GM19238 (cell line): ENCODE measurements around the gene PM20D1.

Experiments used
- DNase-seq: peaks from one replicate; pipeline ENCODE4 v3.0.0; 2011; ENCODE audit warnings: low spot score; ENCODE audit not compliant: insufficient read length

PM20D1 gene

GRCh38 chr1:205805082-205805711 lies 44.7 kb downstream of the PM20D1 start:
- no peak for DNase-seq

DNA sequence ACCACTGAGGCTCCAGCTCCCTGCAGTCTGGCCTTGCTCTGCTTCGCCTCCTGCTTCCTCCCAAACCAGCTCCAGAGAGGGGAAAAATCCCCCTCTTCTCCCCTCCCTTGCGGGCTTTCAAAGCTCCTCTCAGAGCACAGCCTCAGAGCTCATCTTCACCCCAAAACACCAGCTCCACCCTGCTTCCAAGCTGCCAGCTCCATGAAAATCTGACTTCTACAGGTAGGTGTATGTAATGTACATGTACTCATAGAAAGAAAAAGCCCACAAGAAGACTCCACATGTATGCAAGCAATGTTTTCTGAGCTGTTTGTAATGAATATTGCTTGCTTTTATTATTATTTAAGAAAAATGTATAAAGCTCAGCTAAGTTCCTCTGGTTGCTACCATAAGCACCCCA lies 45.3 kb downstream of the PM20D1 start:
- no peak for DNase-seq

DNA sequence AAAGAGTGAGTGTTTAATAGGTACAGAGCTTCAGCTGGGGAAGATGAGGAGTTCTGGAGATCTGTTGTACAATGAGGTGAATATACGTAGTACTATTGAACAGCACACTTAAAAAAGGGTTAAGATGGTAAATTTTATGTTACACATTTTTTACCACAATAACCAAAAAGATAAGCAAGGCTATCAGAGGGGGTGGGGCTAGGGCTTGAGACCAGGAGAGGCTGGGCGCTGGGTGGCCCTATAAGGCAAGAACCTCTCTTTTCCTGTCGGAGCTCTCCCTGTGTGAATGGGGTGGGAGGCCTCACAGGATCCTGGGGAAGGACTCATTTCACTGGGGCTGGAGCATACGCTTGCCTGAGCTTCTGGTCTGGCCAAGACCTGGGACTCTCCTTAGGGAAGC lies 45.9 kb downstream of the PM20D1 start:
- no peak for DNase-seq

DNA sequence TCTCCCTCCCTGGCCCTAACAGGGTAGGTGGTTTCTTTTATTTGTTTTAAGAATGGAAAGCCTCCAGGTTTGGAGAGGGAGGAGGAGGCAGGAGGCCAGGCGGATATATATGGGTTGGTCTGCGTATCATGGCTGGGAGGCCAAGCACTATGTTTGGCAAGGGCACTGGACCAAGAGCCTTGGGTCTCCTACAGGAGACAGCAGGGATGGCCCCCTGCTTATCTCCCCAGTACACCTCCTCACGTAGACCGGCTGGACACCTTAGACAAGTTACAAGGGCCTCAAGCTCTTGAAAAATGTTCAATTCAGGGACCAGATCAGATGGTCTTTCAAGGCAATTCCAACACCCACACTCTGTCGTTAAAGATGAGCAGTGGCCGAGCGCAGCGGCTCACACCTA lies 47.9 kb downstream of the PM20D1 start:
- DNase-seq = no peak

- DNase-seq = no peak
Observed at GRCh38 chr1:205800981-205801703, 48.8 kb downstream of the PM20D1 start.

DNA sequence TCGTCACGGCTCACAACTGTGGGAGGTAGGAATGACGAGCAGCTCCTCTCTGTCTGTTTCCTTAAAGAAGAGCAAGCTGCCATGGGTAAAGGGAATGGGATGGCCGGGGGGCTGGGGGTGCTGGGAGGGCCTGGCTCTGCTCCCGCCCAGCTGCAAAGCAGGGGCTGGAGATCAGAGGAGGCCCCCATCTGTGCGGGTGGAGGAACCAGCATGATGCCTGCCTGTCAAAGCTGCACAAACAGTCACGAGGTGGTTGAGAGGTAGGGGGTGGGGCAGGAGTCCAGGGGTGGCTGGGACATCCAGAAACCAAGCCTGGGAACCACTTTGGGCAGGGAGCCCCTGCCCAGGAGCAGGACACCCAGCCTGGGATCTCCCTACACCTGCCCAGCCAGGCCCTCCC lies 49.5 kb downstream of the PM20D1 start:
- no peak for DNase-seq

DNA sequence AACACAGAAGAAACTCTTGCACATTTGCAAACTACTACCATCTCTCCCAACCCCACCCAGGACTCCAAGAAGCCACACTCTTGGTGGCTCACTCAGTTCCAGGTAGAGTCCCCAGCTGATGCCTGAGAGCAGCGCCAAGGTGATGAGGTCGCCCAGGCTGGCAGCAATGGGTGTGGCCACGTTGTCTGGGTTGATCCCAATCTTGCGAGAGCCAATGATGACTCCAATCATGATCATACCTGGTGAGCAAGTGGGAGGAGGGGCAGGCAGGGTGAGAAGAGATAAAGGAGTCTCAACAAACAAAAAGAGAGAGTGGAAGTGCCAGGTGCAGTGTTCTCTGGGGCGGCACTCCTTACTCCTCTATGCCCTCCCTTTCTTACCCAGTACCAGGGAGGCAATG lies 51.4 kb downstream of the PM20D1 start:
- no peak for DNase-seq

DNA sequence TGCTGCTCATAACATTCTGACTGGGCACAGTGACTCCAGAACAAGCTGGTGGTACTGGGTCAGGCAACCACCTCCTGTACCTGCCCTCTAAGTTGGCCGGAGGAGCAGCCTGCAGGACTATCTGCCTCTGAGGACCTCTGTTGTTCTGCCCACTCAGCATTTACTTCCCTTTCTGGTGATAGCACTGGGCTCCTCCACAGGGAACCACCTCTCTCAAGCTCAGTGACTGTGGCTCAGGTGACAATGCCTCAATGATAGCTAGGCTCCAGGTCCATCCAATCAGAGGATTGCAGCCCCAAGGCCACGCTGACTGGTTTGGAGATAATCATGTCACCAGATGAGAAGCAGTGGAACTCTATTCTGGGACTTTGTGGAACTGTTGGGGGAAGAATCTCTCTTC lies 52.8 kb downstream of the PM20D1 start:
- no peak for DNase-seq

DNA sequence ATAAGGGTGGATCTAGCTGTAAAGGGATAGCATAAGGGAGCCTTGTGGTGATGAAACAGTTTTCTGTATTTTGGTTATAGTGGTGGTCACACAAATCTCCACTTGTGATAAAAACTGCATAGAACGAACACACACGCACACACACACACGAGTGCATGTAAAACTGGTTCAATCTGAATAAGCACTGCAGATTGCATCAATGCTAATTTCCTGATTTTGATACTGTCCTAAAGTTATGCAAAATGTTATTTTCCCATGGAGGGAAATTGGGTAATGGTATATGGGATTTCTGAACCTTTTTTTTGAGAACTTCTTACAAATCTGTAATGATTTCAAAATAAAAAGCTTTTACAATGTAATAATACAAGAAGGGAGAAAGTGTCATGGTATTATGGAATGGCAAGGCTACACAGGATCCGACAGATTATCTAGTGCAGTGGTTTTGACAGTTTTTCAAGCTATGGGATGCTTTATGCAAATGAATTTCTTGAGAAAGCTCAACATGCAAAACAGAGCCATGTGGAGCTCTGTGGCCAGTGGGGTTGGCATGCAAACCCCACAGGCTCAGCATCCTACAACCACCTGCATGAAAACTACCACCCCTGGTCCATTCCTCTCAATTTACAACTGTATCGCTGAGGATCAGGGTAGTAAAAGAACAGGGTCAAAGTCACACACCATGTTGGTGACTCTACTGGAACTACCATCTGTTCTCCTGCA lies 55.8 kb downstream of the PM20D1 start:
- no peak for DNase-seq

GRCh38 chr1:205792961-205793673 lies 56.8 kb downstream of the PM20D1 start:
- no peak for DNase-seq

GRCh38 chr1:205792481-205792881 lies 57.5 kb downstream of the PM20D1 start:
- no peak for DNase-seq

DNA sequence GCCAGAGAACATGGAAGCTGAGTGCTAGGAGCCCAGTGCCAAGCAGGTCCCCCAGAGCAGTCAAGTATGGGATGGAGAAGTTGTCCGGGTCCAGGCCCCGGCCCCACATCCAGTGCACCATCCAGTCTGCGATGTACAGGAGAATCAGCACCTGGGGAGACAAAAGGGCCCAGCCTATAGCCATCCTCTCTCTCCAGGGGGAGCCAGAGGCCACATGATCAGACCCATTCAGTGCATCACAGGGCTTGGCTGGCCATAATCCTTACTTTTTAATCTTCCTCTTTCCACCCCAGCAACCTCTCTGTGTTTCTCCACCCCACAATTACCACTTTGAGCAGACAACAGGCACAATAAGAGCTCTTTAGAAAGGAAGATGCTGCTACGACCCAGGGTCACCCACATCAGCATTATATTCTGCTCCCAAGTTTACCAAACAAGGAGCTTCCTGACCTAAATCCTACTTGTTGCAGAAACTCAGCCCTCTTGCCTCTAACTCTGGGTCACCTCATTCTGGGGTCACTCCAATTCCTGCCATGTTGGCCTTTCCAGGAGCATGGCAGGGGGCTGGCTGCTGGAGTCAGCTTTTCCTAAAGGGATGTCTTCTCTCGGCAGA lies 58.3 kb downstream of the PM20D1 start:
- peak; percentile 68 for DNase-seq

DNA sequence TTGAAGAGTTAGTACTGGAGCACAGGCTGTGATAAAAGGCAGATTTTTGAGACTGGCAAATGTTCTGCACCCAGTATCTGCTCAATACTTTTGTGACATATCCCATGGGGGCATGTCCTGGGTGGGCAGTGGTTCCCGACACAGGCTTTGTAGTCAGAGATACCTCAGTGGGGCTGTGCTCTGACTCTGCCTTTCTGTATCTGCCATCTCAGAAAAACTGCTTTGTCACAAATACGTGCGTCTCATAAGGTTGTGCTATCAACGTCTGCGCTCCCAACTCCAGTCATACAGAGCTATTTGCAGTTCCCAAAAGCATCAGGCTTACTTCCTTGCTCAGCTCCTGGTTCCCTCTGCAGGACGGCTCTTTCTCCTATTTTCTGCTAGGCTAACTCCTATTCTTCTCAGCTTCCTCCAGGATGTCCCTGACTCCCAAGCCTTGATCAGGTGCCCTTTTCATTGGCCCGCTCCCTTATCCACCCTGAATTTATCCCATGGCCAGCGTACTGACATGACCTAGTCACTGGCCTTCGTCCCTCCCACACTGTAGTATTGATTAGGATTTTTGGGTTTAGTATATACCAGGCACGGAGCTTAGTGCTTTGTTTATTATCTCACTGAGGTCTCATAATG lies 62.5 kb downstream of the PM20D1 start:
- no peak for DNase-seq

DNA sequence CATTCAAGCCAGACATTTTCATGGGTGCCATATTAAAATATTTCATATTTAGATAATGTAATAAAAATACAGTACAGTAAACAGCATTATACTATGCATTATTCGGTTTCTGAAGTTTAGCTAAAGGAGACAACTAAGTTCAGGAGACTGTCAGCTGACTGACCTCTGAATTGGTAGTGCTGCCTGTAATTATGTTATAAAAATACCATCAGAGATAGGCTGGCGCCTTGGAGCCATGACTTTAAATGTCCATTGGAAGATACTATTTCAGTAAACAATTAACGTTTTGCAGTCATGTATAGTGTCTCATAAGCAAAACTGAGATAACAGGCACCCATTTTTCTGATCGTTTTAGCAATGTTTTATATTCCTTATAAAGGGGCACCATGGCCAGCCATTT lies 63.3 kb downstream of the PM20D1 start:
- DNase-seq = no peak

- no peak for DNase-seq
Observed at GRCh38 chr1:205785446-205785845, 64.5 kb downstream of the PM20D1 start.

DNA sequence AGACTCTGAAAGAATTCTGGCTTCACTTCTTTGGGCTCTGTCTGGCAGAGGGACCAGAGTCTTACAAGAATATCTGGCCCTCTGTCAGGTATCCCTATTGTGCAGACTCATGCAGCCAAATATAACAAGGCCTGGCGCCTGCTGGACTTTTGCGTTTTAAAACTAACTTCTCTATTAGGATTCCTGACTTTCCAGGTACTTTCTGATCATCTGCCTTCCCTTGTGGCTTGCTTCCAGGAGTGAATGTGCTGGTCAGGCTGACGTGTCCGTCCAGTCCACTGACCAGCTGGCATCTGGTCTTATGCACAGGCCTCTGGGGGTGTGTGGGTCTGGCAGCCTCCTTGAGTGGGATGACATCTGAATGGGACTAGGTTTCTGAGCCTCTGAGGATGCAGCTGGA lies 66.0 kb downstream of the PM20D1 start:
- DNase-seq = no peak

DNA sequence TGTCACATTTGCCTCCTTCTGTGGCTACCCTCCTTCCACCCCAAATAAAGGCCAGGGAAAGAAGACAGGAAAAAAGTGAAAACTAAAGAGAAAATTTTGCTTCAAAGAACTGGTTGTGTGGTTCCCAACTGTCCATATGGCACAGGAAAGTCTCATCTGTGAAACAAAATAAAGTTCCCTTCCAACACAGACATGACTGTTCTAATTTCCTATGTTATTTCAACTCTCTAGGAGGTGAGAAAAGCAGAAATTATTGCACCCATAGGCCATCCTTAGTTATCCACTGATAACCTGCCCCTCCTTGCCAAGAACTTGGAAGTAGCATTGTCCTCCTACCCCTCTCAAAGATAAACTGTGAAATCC lies 66.5 kb downstream of the PM20D1 start:
- no peak for DNase-seq

DNA sequence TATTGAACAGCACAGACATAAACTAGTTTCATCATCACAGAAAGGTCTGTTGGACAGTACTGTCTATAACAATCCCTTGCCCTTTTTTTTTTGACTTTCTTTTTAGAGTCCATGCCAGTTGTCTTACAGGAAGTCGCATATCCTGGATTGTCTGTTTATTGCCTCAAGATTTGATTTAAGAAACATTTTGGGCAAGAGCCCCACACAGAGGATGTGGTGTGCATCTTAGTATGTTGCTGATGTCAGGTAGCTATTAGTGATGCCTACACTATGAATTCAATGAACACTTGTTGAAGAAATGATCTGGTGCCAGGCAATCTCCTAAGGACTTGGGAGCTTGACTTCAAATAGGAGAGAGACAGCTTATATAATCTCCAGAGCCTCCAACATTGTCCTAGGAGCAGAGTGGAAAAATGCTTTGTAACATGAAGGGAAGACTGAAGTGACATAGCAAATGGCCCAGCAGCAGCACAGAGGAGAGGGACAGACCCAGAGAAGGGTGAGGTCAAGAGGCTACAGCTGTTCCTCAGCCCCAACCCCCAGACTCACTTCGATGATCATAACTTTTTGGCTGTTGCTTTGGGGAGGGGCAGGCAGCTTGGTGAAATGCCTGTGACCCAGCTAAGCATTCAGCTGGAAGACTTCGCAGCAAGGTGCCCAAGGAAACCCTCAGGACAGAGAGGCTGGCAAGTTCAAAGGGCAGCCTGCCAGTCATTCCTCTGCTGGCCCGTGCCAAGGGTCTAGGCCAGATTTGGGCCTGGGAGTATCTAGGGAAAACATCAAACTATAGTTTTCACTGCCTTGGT lies 67.1 kb downstream of the PM20D1 start:
- no peak for DNase-seq

GRCh38 chr1:205780335-205780734 lies 69.6 kb downstream of the PM20D1 start:
- no peak for DNase-seq
